Stimulated activated CD4-positive, alpha-beta T cell treated with anti-CD3 and anti-CD28 coated beads, TNF-alpha, amount 100 ng/mL, for 24 hours (primary cell): Measurements from ENCODE around the gene TMEM170B.

ENCODE experiments used
- DNase-seq, 3 experiments: peaks; one replicate each; pipeline ENCODE4 v3.0.0-alpha.2; 2020; ENCODE audit warnings: low read depth in 3 of 3

Gene TMEM170B

DNA sequence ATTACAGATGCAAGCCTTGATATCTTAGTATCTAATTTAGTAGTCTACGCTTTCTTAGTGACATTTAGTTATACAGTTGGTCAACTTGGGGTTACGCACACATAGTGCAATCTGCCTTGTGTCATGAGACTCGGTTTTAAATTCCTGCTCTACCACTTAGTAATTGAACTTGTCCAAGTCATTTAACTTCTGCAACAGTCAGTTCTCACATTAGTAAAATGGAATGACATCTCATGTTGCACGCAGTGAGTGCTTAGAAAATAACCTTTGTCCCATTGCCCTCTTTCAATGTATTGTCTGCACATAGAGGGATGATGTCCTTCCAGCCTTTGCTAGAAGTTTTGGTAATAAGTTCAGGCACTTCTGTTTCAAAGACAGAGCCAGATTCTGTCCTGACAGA lies 48.6 kb downstream of the TMEM170B start:
- DNase-seq: no peak

- DNase-seq: no peak
Measured at GRCh38 chr6:11586536-11586935, 49.0 kb downstream of the TMEM170B start.

GRCh38 chr6:11589261-11589660 lies 51.7 kb downstream of the TMEM170B start:
- no peak for DNase-seq

DNA sequence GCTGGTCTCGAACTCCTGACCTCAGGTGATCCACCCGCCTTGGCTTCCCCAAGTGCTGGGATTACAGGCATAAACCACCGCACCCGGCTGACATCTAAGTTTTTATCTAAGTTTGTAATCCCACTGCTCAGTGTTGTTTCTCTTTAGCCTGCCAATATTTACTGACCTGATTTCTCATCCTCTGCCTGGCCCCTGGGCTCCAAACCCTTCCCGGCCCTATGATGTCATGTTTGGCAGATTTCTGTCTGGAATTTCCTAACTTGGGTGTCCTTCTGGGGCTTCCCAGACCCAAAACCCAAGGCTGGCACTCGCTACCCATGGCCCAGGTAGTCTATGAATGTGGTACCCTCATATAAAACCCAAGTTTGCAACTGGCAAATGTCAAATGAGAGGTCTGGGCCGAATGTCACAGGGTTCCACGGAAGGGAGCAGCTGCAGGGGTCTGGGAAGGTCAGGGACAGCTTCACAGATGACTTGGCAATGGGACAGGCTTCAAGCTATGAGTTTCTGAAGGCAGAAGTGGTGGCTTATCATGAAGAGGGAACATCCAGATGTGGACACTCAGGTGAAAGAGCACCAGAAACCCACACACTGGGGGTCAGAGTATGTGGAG lies 54.9 kb downstream of the TMEM170B start:
- DNase-seq: no peak

GRCh38 chr6:11593096-11593495 lies 55.5 kb downstream of the TMEM170B start:
- no peak for DNase-seq

- DNase-seq: no peak
Measured at GRCh38 chr6:11595903-11596302, 58.4 kb downstream of the TMEM170B start.

DNA sequence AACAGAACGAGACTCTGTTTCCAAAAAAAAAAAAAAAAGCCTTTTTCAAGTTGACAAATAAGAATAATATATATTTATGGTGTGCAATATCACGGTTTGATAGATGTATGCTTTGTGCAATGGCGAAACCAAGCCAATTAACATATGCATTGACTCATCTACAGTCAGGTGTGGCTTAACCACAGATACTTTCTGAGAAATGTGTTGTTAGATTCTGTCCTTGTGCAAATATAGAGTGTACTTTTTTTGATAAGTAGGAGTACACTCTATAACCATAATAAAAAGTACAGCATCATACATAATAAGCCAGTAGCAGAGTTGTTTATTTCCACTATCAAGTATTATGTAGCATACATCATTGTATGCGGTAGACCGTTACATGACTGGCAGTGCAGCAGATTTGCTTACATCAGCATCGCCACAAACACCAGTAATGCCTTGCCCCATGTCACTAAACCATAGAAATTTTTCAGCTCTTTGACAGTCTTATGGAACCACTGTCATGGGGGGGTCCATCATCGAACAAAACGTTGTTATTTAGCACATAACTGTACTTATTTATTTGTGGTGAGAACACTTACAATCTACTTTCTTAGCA lies 59.2 kb downstream of the TMEM170B start:
- no peak for DNase-seq

- DNase-seq: no peak
Measured at GRCh38 chr6:11598687-11599086, 61.1 kb downstream of the TMEM170B start.

DNA sequence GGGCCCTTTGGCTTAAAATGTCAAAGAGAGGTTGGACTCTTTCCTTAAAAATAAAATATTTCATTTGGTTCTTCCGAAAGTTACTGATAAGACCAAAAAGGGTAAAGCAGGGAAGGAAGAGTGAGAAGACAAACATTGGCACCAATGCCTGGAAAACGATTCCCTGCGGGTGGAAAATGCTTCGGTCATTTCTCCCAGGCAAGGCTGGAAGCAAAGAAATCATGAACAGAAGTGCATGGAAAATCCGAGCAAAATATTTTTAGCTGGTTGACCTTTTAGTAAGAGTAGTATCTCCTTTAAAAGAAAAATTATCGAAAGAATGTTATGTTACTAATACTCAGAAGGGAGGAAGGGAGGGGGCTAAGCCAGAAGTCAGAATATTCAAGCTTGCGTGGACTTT lies 62.7 kb downstream of the TMEM170B start:
- DNase-seq: no peak

DNA sequence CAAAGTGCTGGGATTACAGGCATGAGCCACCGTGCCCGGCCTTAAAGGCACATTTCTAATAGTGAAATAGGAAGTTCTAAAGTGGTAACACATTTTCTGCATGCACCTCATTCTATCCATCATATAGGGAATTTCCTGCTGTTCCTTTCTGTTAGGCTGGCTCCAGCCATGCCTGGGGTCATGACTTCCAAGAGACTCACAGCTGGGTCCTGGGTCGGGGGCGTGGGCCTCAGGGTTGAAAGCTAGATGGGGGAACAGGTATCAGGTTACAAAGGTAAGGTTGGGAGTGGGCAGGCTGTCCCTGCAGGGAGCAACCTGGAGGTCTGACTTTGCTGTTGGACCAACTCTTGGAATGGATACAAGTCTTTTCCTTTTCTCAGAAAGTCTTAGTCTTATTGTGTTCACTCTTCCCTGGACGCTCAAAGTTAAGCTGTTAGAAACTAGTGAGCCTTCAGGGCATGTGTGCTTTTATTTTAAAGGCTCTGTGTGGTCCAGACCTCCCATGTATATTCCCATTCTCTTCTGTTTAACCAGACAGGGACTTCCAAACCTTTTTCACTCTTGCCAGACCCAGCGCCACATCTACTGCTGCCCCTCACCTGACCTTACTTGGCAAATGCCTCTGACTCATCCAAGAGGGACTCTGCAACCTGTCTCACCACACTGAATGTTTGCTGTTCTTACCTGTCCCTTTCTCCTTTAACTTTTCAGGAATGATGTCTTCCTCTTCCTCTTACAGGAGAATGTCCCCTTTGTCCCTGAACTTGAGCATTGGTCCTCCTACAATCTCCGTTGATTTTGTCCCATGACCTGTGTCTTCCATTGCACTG lies 64.4 kb downstream of the TMEM170B start:
- DNase-seq: no peak

DNA sequence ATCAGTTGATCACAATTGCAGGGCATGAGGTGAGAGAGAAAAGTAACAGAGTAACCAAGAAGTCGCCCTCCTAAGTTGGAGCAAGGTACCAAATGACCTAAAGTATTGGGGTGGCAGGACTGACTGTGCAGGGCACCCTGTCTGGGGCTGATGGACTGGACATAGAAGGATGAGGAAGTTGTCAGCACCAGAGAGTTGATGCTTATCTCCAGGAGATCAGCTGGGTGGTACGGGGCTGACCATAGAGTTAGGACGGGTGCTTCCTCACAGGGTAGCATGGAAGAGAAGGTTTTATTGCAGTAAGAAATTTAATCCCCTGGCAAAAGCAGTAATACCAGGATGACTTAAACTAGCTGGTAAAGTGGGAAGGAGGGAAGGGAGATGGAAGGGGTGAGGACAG lies 66.7 kb downstream of the TMEM170B start:
- no peak for DNase-seq

- no peak for DNase-seq
Measured at GRCh38 chr6:11604836-11605506, 67.4 kb downstream of the TMEM170B start.

DNA sequence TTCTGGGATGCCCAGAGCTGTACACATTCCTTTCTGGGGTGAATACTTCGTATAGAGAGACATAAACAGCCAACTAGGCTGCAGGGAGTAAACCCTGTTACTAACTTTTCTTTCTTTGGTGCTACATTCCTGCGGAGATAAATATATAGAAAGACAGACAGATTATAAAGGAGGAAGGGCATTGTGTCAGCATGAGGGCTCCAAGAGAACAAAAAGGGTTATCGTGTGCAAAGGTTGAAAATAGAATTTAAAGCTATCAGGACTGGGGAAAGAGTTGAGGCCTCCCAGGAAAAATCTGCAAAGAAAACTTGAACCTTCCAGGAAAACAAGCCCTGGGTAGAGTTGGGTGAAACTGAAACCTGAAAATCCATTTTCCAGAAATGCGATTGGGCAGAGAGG lies 68.0 kb downstream of the TMEM170B start:
- no peak for DNase-seq

DNA sequence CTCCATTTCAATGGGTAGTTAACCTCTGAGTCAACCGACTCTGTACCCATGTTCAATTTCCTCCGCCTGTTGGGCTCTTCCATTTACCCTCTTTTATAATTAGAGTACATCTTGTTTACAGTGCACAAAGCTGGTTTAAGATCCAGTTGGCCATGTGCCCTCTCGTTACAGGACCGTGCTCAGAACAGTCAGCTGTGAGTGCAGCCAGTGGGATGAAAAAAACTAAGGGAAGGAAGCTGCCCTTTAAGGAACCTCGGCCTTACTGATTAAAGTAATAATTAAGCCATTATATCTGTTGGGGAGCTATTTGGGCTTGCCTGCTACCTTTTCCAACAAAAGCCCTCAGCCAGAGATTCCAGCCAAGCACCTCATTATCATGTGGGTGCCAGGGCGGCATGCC lies 68.8 kb downstream of the TMEM170B start:
- DNase-seq: no peak

GRCh38 chr6:11607383-11607782 lies 69.8 kb downstream of the TMEM170B start:
- no peak for DNase-seq

DNA sequence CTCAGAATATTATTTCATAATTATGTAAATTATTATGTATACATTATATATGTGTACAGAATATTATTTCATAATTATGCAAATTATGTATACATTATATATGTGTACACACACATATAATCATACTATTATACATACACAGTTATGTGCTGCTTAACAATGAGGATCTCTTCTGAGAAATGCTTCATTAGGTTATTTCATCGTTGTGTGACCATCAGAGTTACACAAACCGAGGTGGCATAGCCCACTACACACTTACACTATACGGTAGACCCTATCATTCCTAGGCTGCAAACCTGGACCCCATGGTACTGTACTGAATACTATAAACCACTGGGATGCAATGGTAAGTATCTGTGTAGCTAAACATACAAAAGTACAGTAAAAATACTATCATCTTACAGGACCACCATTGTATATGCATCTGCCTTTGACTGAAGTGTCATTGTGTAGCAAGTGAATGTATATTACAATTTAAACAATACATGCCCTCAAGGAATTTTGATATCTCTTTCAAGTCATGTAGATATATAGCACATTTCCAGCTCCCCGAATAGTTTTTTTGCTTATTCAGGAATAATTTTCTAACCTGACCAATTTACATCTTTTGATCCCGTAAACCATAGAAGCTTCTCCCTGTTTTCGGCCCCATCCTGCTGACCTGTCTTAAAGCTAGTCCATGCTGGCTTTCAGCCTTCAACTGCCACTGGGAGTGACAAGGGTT lies 71.2 kb downstream of the TMEM170B start:
- no peak for DNase-seq

- no peak for DNase-seq
Measured at GRCh38 chr6:11609324-11610071, 71.9 kb downstream of the TMEM170B start.

DNA sequence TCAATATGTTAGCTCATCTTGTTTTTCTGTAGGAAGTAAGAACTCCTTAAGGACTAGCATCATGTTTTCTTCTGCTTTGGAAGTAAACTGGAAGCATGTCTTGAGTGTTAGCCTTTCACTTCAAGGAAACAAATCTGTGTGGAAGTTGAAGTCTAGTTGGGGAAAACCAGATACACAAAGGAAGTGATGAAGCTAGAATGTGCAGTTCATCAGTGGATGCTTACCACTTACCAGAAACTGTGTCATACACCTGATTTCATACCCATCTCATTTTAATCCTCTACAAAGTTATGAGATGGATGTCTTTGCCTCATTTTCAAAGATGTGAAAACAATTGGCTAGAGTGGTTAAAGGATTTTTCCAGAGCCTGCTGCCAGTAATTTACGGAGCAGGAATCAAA lies 75.8 kb downstream of the TMEM170B start:
- DNase-seq: no peak

GRCh38 chr6:11613858-11614257 lies 76.3 kb downstream of the TMEM170B start:
- no peak for DNase-seq

DNA sequence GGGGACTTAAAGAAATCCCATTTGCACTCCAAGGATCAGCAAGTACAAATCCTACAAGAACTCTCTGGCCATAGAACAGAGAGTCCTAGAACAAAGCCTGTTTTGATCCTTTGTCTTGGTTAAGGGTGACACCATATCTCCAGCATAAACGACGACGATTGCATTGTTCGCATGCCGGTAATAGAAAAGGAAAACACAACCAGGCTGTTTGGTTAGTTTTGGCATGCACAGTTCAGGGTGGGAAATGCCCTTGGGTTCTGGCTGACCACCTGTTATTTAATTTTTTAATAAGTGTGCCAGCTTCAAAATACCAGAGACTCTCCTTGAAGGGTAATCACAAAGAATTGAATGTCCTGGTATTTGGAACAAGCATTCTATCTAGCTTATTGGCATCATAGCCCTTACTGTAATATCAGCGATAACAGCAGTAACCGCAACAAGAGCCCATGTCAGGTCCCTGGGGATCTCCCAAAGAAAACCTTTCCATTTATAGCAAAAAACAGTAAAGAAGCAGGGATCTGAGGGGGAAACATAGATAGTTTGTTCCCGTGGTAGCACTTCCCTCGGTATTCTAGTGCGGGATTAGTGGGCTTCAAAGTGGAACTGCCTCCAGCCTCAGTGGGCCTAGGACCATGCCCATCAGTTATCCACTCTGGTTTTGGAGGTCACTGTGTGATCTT lies 77.1 kb downstream of the TMEM170B start:
- DNase-seq: no peak

DNA sequence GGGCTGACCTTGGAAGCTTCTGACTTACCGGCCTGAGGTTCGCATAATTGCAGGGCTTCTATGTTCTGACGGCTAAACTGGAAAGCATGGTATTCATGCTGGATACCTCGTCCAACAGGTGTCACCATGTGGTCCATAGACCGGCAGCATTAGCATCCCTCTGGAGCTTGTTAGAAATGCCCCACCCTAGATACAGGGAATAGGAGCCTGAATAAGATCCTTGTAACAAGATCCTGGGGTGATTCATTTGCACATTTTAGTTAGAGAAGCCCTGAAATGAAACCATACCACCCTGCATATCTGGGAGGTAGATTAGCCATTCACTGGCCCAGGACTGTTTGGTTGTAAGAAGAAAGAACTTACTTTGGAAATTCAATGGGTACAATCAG lies 77.7 kb downstream of the TMEM170B start:
- DNase-seq: no peak
